GM21723 (cell line): ENCODE data around the gene CSNK1G1.
"Not testable (repeated sequence)": the region's sequence is repeated elsewhere in the genome, so short reads cannot be mapped to it uniquely, and the experiment has no call there.

Experiments used
- ATAC-seq: cut with Tn5 transposase; IDR thresholded peaks from one replicate; pipeline ENCODE4 v1.9.1; 2021; ENCODE audit warnings: mild to moderate bottlenecking, moderate library complexity; ENCODE audit not compliant: unreplicated experiment

CSNK1G1 gene

GRCh38 chr15:64138331-64138941 lies 217.5 kb downstream of the CSNK1G1 start:
- no peak for ATAC-seq

- no peak for ATAC-seq
Observed at GRCh38 chr15:64137226-64137833, 218.6 kb downstream of the CSNK1G1 start.

- ATAC-seq, result no peak
Observed at GRCh38 chr15:64136347-64136746, 219.6 kb downstream of the CSNK1G1 start.

GRCh38 chr15:64134345-64134829 lies 221.6 kb downstream of the CSNK1G1 start:
- no peak for ATAC-seq

- ATAC-seq, result no peak
Observed at GRCh38 chr15:64133623-64134344, 222.2 kb downstream of the CSNK1G1 start.

- no peak for ATAC-seq
Observed at GRCh38 chr15:64132217-64132616, 223.8 kb downstream of the CSNK1G1 start.

GRCh38 chr15:64131547-64131946 lies 224.4 kb downstream of the CSNK1G1 start:
- no peak for ATAC-seq

- ATAC-seq, result no peak
Observed at GRCh38 chr15:64130159-64130558, 225.8 kb downstream of the CSNK1G1 start.

- ATAC-seq, result no peak
Observed at GRCh38 chr15:64127521-64128270, 228.3 kb downstream of the CSNK1G1 start.

GRCh38 chr15:64125978-64126377 lies 230.0 kb downstream of the CSNK1G1 start:
- ATAC-seq, result no peak

GRCh38 chr15:64122936-64123351 lies 233.0 kb downstream of the CSNK1G1 start:
- ATAC-seq, result no peak

- no peak for ATAC-seq
Observed at GRCh38 chr15:64122444-64122843, 233.5 kb downstream of the CSNK1G1 start.

GRCh38 chr15:64121614-64122013 lies 234.4 kb downstream of the CSNK1G1 start:
- no peak for ATAC-seq

GRCh38 chr15:64120322-64120721 lies 235.7 kb downstream of the CSNK1G1 start:
- ATAC-seq, result not testable (repeated sequence)

GRCh38 chr15:64117759-64118487 lies 238.1 kb downstream of the CSNK1G1 start:
- no peak for ATAC-seq
